ENCODE data around the gene CREB5.

CREB5 gene

DNA sequence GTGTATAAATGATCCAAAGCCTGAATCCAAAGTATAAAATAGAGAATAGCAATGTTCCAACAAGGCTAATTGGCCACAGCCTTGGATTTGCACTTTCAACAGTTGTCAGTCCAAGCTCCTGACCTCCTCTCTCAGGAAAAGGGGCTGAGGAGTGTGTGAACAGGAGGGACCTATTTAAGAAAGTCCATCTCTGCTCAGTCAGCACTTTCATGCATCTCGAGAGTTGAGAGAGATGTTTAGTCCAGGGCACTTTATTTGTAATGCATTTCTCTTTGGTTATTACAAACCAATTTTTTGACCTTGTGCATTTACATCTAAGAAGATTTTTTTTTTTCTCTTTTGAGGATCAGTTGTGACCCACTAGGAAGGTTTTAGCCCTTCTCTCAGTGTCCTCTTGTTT lies 244.2 kb downstream of the CREB5 start:
- no peak for DNase-seq

DNA sequence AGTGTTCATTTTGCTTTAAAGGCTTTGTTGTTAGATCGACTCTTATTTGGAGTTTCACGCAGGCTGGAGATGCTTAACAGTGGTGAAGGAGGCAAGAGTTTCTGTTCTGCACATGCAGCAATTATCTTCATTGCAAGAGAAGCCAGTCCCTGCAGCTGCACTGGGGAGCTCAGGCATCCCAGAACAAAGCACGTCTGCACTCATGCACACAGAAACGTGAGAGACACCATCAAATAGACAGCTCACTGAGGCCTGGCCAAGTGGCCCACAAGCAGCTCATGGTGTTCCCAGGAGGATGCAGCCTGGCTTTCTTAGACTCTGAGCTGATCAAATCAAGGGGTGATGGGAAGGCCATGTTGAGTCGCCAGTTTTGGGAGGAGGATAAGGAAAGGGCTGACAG lies 246.1 kb downstream of the CREB5 start:
- peak; percentile 81 for DNase-seq

DNA sequence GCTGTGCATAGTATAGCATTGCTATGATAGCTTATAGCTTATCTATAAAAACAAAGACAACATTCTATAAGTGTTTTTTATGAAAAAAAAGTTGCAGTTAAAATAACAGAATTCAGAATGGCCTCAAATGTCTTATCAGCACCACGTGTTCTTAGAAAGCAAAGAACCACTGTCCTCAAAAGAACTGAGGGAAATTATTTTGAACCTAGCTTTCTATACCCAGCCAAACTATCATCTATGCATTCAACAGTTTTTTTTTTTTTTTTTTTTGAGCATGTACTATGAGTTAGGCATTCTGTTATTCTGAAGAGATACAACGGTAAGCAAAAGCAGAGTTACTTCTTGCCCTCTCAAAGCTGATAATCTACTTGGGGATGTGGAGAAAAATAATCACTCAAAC lies 247.8 kb downstream of the CREB5 start:
- DNase-seq = no peak

DNA sequence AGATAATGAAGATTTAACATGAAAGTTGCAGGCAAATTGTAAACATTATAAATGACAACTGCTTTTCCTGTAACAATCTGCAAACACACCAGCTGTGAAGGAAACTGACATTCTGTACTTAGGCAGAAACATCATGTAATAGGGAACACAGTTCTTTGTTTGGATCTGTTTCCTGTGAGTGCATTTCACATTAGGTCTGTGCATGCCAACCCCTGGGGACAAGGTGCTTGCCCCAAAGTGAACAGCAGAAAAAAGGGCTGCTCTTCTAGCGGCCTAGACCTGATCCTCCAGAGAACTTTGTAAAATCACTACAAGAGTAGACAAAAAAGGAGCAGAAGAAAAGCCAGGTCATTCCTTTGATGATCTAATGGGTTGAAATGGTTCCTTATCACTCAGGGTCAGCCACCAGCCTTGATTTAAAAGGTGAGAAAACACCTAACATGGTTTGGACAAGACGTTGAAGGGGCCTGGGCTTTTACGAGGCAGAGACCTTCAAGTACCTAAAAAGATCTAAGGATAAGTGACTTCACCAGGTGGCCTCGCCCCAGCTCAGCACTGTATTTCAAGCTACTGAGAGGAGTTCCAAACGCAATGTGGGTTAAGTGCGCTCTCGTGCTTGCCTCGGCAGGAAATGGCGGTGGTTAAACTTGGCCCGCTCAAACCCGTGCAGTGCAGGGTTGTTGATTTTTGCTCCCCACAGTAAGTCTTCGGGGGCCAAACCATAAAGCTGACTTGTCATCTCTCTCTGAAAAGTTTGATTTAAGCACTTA lies 249.7 kb downstream of the CREB5 start:
- DNase-seq = no peak

DNA sequence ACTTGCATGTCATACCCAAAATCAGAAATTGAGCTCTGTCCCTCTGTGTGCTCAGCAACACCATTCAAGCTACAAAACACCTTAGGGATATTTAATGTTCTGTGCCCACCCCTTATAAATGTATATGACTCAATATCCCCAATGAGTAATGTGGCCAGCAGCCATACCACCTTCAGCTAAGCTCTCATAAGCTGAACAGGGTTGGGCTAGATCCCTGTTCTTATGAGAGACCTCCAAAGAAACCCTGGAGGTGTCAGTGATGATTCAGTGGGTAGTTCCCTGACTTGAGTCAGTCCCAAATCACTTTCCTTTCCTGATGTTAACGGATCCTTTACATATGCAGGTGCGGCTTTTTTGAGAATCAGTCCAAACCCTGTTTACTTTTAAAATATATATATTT lies 253.8 kb downstream of the CREB5 start:
- no peak for DNase-seq

DNA sequence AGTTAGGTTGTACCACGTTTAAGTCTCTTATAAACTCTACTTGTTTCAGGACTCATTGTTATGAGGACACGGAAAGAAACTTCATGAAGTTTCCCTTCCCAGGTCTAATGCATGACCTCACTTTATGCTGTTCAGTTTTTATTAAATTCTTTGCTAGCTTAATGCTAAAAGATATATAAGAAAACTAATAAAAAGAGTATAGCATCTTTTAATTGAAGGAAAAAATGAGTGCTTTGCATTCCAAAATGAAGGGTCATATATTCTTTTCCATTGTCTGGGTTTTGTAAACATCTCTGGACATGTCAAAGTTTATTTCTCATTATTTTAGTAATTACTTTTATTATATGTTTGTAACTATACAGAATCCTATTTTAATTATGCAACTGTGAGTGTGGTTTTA lies 255.8 kb downstream of the CREB5 start:
- no peak for DNase-seq

DNA sequence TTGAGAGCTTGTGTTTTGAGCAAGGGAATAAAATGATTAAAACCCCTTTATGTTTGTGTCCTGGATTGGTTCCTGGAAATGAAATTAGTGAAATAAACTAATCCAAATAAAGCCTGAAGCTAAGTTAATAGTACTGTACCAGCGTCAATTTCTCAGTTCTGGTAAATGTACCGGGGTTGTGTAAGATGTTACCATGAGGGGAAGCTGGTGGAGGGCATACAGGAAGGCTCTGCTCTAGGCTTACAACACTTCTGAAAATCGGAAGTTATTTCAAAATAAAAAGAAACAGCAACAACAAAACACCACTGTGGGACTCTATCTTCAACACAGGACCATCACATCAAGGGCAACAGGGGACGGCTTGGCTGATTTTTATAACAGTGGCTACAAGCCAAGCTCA lies 257.0 kb downstream of the CREB5 start:
- DNase-seq = no peak

DNA sequence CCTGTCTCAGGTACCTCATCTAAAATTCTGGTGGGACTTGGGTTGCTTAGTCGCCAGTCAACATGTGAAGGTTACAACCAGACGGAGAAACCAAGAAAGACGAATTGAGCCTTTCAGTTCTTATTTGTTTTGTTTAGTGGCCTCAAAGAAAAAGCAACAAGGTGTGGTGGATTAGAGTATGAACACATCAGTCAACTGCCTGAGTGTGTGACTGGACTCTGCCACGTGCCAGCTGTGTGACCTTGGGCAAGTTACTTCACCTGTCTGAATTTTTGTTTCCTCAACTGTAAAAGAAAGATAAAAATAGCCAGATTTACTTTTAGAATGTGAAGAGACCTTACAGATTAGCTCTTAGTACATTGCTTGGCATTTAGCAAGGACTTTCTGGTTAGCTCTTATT lies 259.2 kb downstream of the CREB5 start:
- DNase-seq = no peak

DNA sequence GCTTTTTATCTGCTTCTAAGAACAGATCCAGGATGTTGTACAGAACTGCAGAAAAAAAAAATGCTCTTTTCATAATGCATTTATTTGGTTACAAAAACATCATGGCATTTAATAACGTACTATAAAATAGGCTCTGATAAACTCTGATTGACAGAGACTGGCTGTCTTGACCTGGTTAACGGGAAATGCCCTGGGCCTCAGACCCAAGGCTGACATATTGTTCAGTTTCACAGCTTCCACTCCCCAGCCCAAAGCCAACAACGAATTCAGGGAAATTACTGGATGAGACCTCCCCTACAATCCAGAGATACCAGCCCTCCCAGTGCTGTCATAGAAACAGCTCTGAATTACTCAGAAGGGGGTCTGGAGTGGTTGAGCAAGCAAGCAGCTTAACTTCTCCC lies 260.1 kb downstream of the CREB5 start:
- DNase-seq = peak; percentile 38

DNA sequence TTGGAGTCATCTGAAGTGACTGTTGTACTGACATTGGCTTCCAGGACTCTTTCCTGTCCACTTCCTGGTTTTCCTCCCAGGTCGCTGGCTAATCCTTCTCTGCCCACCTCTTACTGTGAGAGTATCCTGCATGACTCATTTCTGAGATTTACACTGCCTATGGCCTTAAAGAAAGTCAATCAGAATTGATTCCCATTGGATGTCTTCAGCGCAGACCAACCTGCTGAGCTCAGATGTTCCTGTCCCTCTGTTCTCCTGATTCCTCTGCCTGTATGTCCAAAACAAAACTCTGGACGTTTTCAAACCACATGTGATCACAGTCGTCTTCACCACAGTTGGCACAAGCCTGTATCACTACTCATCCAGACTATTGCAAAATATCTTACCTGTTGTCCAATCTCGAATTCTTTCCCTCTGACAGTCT lies 262.1 kb downstream of the CREB5 start:
- DNase-seq = no peak

DNA sequence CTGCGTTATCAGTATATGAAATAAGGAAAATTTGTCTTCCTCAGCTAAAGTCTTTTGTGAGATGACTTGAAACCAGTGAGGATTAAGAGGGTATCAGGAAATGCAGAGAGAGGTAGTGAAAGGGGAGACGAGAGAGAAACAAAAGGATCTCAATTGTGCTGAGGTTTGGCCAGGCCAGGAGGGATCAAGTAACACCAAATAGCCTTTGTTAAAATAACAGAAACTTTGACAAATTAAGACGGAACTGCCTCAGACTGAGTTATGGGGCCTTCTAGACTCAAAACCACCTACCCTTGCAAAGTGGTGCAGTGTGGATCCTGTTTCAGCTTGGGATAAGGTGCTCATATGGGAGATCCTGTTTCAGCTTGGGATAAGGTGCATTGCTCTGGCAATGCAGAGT lies 263.1 kb downstream of the CREB5 start:
- no peak for DNase-seq

DNA sequence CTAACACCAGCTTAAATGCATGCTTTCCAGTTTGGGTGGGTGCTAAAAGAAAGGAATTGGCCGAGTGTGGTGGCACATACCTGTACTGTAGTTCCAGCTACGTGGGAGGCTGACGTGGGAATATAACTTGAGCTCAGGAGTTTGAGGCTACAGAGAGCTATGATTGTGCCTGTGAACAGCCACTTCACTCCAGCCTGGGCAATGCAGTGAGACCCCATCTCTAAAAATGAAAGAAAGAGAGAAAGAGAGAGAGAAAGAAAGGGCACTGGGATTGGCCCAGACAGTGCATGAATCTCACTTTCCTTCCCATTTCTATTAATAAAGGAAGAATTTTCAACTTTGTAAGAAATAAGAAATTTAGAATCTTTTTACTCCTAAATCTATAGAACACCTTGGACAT lies 265.4 kb downstream of the CREB5 start:
- DNase-seq = no peak

DNA sequence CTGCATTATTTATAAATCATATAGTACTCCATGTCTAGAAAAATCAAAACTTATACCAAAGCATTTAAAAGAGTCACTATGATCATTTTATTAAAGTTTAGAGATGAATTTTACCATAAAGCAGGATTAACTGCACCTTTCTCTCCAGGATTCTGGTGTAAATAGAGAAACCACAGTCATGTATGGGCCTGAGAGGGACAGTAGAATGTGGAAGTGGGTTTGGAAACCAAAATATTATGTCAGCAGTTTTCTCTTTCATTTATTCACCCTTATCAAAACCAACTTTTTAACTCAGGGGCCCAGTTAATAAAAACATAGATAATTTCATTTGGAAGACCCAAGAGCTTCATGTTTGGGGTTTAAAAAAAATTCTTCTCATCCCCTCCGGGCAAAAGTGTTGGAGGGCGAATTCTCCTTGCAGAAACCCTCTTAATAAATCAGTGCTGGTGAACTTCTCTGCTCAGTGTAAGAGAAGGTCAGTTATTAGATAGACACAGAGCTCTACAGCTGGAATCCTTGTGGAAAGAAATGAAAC lies 266.2 kb downstream of the CREB5 start:
- DNase-seq = no peak

DNA sequence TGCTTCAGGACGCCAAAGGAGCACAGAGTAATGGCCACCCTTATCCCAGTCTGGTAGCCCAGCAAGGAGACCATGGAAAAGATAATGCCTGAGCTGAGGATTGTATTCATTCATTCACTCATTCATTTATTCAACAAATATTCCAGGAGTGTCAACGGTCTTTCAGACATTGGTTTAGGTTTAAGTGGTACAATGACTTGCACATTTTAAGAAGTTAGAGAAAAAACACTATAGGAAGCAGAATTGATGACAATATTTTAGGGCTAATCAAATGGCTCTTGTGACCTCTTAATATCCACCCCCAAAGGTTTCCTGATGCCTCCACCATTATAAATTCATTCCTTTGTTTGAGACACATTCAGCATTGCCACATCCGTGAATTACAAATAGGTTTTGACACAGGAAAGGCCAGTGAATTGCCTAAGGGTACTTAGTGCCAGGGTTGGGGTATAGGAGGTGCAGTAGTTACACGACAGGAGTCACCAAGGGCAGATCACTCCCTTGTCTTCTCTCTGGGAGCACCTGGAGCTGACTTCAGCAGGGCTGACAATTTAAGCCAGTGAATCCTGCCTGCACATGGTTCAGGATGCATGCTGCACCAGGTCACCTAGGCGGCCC lies 269.5 kb downstream of the CREB5 start:
- DNase-seq = no peak

DNA sequence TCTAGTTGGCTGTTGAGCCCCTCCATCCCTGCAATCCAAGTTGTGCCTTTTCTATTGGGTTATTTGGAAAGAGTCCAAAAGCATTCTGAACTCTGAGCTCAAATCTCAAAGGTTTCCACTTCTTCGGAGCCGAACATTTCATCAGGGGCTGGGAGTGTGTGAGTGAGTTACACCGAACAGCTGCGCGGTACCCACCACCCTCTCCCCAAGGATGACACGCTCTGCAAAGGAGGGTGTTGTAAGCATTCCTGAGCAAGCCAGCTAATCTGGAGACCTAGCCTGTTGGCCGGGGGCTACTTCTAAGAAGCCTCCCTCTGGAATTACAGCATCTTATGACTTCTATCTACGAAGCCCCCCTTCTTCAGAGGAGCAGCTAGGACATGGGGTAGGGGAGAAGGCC lies 270.5 kb downstream of the CREB5 start:
- DNase-seq = no peak

DNA sequence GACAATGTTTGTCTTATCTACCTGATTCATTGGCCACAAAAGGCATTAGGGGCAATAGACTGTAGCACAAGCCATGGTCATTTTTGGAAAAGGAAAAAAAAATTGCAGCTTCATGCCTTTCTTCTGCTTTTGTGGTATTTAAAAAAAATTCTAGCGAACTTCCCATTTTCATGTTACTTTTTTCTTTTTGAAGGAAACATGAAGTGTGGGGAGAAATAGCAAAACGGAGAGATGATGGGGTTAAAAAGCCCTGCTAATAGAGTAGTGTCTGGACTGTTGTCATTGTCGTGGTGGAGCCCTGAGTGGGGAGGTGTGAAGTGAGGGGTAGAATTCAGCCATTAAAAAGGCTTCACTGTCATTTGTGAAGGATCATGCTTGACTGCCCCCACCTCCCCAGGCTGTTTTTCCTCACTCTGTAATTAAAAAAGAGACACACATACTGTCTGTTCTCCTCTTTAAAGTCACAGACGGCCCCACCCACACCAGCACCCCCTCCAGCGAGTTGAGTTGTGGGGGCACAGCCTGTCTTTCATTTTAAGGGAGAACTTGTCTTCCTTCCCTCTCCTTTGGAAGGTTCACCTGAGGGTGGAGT lies 272.4 kb downstream of the CREB5 start:
- DNase-seq = no peak

DNA sequence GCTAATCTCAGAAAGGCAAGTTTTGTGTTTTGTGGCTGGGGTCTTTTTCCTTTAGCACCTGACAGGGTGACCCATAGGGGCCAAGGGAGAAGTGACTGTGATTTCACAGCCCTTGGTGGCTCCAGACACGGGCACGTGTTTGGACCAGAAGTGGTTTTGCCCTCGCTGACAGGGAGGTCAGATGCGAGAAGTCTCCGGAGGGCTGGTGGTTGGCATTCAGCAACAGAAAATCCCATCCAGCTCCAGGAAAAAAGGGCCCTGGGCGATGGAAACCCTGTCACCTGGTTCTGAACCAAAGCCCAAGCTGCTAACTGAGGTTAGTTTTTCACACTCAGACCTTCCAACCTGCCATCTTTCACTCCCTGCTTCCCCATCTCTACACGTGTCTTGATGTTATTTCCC lies 272.9 kb downstream of the CREB5 start:
- DNase-seq = no peak

DNA sequence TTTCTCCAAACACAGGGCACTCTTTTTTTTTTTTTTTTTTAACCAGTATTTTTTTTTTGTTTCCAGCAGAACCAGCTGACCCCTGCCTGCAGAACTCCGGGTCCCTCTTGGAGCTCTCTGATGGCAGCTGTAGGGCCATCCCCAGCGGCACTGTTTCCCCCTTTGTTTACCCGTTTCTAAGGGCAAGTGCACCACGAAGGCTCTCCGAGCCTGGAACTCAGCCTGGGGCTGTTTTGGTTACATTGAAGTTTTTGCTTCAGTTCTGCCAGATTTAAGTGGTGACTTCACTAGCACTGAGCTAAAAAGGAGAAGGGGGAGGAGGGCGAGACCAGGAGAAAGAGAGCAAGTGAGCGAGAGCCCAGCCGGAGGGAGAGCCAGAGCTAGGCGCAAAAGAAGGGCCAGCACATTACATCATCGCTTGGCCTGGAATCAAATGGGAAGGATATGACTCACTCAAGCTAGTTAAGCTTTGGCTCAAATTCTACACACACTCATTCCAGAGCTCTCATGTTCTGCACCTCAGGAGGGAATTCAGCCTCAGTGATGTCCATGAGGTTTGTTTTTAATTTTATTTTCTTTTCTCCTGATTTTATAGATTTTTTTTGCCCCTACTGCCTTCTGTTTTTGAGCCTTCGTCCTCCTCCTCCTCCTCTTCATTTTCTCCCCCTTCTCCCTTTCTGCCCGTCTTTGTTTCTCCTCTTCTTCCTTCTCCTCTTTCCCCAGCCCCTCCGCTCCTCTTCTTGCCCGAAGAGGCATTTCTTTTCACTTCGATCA lies 273.5 kb downstream of the CREB5 start:
- peak; percentile 75 for DNase-seq

DNA sequence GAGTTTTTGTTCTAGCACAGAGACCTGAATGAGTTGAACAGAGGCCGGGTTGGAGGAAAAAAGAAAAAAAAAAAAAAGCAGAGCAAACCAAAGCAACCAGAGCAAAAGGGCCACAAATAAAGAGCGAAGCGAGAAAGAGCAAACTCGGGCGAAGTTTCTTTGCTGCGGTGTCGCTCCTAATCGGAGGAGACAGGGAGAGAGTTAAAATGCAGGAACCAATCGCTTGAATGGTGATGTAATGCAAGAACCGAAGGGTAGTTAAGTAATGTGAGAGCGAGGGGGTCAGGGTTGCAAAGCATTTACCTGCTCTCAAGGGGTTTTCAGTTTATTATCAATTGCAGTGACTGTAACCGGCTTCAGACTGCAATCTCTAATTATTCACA lies 274.1 kb downstream of the CREB5 start:
- peak; percentile 67 for DNase-seq

DNA sequence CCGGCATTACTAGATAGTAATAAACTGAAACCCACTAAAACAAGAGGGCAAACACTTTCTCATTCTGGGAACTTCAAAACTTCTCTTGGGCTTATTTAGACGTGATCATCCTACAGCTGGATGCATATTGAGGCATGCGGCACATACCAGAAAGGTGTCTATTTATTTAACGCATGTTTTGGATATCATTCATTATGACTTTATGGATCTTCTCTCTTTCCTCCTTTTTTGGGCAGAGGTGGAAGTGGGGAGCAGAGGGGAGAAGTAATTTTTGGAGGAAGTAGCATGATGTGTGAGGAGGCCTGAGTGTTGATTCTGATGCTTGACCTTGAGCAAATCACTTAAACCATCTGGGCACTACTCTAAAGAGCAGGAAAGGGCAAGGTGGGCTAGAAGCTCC lies 275.2 kb downstream of the CREB5 start:
- no peak for DNase-seq

DNA sequence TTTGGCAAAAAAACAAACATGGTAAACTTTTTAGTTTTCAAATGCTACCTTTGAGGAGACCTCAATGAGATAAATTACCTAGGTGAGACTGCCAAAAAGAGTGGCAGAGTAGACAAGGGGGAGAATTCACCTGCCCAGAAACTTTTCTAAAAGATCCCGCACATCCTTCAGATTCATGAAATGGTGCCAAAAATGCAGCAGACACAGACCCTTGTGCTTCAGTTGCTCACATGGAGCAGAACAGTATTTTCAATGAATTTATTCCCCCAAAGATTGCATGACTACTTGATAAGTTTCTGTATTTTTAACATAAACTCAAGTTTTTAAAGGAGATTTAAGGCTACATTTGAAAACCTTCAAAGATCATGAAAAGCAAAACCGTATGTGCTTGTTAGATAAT lies 275.9 kb downstream of the CREB5 start:
- no peak for DNase-seq

DNA sequence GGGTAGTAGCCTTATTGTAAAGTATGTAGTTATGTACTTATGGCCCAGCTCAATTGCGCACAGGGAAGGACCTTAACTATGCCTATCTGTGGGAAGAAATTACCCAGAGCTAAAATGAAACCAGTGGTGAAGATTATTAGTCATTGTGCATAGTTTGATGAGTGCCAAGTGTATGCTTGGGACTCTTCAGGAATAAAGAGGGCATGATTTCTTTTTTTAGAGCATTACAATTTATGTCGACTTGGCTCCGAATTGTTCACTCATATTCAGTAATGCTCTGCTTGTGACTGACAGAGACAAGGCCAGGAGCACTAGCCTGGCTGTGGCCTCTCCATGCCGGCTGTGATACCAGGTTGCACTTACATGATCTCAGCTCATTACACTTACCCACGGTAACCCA lies 276.3 kb downstream of the CREB5 start:
- DNase-seq = no peak

Data from retina (tissue), 1 donor.